ENCODE results near the gene EPS8L3. TPM values are rescaled to one million over a fixed set of nuclear protein-coding genes. Genes with fewer than 3 reads are reported as not detected.
A peak's percentile ranks its signal among the peaks of the same experiment; 100 is the strongest.
"Not testable (repeated sequence)": the region's sequence is repeated elsewhere in the genome, so short reads cannot be mapped to it uniquely, and the experiment has no call there.

Gene EPS8L3
- total RNA-seq, 1 donor from 2014 or later, result not detected

DNA sequence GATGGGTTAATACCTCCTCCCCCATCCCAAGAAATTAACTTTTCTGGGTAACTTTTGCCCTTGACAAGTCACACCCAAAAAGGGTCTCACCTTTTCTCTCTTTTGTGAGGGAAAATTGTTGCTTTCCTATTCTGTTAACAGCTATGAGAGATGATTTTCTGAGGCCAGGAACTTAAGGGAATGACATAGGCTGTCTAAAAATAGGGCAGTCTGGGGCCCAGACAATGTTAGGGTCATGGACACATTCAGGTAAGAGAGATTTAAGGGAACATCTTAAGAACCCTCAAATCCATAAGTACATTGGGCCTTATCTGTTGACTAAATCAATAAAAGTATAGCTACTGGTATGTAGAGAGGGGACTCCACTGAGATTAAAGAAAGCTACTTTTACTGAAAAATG lies 14.5 kb downstream of the EPS8L3 start:
- Mint-ChIP-seq H3K4me1 (no peaks in the 10 kb centered on the region), H3K9me3 (peaks cover 12% of the 10 kb centered on the region), H3K27ac (no peak overlapping the region), H3K27me3 (ENCODE audit: insufficient read depth, low read depth) (peaks cover 10% of the 10 kb centered on the region), H3K36me3 (no peaks in the 10 kb centered on the region), H3K4me3 (no peak overlapping the region)
- TF ChIP-seq, protein P1, sequence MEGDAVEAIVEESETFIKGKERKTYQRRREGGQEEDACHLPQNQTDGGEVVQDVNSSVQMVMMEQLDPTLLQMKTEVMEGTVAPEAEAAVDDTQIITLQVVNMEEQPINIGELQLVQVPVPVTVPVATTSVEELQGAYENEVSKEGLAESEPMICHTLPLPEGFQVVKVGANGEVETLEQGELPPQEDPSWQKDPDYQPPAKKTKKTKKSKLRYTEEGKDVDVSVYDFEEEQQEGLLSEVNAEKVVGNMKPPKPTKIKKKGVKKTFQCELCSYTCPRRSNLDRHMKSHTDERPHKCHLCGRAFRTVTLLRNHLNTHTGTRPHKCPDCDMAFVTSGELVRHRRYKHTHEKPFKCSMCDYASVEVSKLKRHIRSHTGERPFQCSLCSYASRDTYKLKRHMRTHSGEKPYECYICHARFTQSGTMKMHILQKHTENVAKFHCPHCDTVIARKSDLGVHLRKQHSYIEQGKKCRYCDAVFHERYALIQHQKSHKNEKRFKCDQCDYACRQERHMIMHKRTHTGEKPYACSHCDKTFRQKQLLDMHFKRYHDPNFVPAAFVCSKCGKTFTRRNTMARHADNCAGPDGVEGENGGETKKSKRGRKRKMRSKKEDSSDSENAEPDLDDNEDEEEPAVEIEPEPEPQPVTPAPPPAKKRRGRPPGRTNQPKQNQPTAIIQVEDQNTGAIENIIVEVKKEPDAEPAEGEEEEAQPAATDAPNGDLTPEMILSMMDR (IDR thresholded peaks at IDR 0.05), result no peak
- TF ChIP-seq EZH2 (IDR thresholded peaks at IDR 0.05) (no peak), EZH2phosphoT487 (IDR thresholded peaks at IDR 0.05) (no peak)
- Histone ChIP-seq H3K36me3 (no peaks in the 10 kb centered on the region), H3K27ac (no peak overlapping the region), H3K4me2 (no peak overlapping the region), H3F3A (ENCODE audit: low read depth) (no peaks in the 10 kb centered on the region), H3K9me3 (ENCODE audit: low read depth) (no peaks in the 10 kb centered on the region), H3K4me1 (no peaks in the 10 kb centered on the region), H2AFZ (replicated peaks) (no peak overlapping the region), H3K9ac (no peak overlapping the region), H3K27me3 (no peaks in the 10 kb centered on the region), H3K4me3 (no peak overlapping the region), H3K79me2 (ENCODE audit: low read depth) (no peaks in the 10 kb centered on the region), H4K20me1 (ENCODE audit: low read depth) (no peaks in the 10 kb centered on the region)
- DNase-seq (ENCODE audit: low spot score), result no peak

DNA sequence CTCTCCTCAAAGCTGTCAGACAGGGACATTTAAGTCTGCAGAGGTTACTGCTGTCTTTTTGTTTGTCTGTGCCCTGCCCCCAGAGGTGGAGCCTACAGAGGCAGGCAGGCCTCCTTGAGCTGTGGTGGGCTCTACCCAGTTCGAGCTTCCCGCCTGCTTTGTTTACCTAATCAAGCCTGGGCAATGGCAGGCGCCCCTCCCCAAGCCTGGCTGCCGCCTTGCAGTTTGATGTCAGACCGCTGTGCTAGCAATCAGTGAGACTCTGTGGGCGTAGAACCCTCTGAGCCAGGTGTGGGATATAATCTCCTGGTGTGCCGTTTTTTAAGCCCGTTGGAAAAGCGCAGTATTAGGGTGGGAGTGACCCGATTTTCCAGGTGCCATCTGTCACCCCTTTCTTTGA lies 15.4 kb downstream of the EPS8L3 start:
- not testable (repeated sequence) for H3K27ac Mint-ChIP-seq; H3K27me3 Mint-ChIP-seq (ENCODE audit: insufficient read depth, low read depth); H3K4me2 ChIP-seq; H3K4me3 Mint-ChIP-seq; H4K20me1 ChIP-seq (ENCODE audit: low read depth); H3K4me3 ChIP-seq; H3K9ac ChIP-seq; H3K36me3 Mint-ChIP-seq; H3K36me3 ChIP-seq; H3K27me3 ChIP-seq; H3F3A ChIP-seq (ENCODE audit: low read depth); H3K79me2 ChIP-seq (ENCODE audit: low read depth); H2AFZ ChIP-seq (replicated peaks); H3K9me3 ChIP-seq (ENCODE audit: low read depth); H3K4me1 Mint-ChIP-seq; H3K27ac ChIP-seq; DNase-seq (ENCODE audit: low spot score); H3K4me1 ChIP-seq
- peaks cover 12% of the 10 kb centered on the region for H3K9me3 Mint-ChIP-seq

DNA sequence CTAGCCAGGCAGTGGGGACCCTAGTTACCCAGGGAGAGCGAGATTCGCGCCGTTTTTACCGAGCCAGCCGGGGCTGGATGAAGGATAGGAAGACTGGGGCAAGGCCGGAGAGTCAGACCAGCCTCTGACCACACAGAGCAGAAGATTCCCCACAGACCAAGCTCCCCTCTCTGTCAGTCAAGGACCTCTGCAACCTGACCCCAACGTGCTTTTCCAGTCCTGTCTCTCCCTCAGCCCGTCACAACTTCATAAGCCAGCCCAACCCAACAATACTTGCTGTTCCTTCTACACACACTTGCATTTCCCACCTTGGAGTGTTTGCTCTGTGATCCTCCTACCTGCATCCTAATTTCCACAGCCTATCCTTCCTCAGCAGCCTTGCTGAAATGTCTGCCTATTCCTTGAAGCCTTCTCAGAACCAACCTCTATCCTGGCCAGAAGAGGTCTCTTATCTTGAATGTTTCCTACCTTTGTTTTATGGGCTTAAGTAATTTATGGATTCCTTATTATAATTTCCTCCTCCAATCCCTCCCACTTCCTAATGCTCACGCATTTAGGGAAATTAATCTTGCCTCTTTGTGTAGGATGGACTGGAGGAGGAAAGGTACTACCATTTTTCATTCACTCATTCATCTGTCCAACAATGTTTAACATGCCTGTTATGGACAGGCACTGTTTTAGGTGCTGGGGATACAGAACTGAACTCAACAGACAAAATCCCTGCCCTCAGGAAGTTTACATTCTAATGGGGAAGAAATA lies 22.9 kb downstream of the EPS8L3 start, which contains the start of gene GSTM3:
GSTM3 (minus strand) TSS at position 424 of the 759 bp plus-strand sequence. CDS start 751 bp downstream, outside the sequence.
- DNase-seq (ENCODE audit: low spot score), result no peak
- H3K79me2 ChIP-seq (ENCODE audit: low read depth), result no peaks in the 10 kb centered on the region
- peak within 1 kb of the TSS; percentile 22 for H3K27ac Mint-ChIP-seq
- H3K27me3 Mint-ChIP-seq (ENCODE audit: insufficient read depth, low read depth), result peaks cover 7% of the 10 kb centered on the region
- H3K4me3 ChIP-seq, result peak within 1 kb of the TSS; percentile 60
- peaks cover 10% of the 10 kb centered on the region for H3F3A ChIP-seq (ENCODE audit: low read depth)
- TF ChIP-seq EZH2 (IDR thresholded peaks at IDR 0.05) (no peak), EZH2phosphoT487 (IDR thresholded peaks at IDR 0.05) (no peak)
- TF ChIP-seq, protein P1 (IDR thresholded peaks at IDR 0.05), result no peak
- no peaks in the 10 kb centered on the region for H3K9me3 ChIP-seq (ENCODE audit: low read depth)
- no peaks in the 10 kb centered on the region for H3K9me3 Mint-ChIP-seq
- H3K4me3 Mint-ChIP-seq, result peak within 1 kb of the TSS; percentile 79
- H2AFZ ChIP-seq (replicated peaks), result peak within 1 kb of the TSS; percentile 89
- peaks cover 48% of the 10 kb centered on the region for H3K27me3 ChIP-seq
- no peak within 1 kb of the TSS for H3K9ac ChIP-seq
- H3K27ac ChIP-seq, result no peak within 1 kb of the TSS
- peak within 1 kb of the TSS; percentile 98 for H3K4me2 ChIP-seq
- peaks cover 19% of the 10 kb centered on the region for H3K36me3 Mint-ChIP-seq
- H3K36me3 ChIP-seq, result no peaks in the 10 kb centered on the region
- peaks cover 6% of the 10 kb centered on the region for H3K4me1 ChIP-seq
- H4K20me1 ChIP-seq (ENCODE audit: low read depth), result no peaks in the 10 kb centered on the region
- peaks cover 17% of the 10 kb centered on the region for H3K4me1 Mint-ChIP-seq
